Kidney epithelial cell (primary cell): ENCODE data around the gene PRR20D. TPM values are rescaled to one million over a fixed set of nuclear protein-coding genes. Genes with fewer than 3 reads are reported as not detected.

ENCODE experiments used
- total RNA-seq: library from RNA; depleted of rRNA; stranded (reverse); fragments of >200 nt; gene quantifications from 2 replicates; pipeline ENCODE4 v1.2.3, GENCODE V29; 2015

Gene PRR20D
- total RNA-seq, 1 donor from 2014 or later, result not detected

Other genes starting within 250 kb of the PRR20D start
- not detected in 2 replicates for gene PRR20A, start 19.7 kb upstream of the PRR20D start, total RNA-seq
- gene PRR20B, start 13.1 kb upstream of the PRR20D start, total RNA-seq, result not detected in 2 replicates
- gene PRR20C, start 6.6 kb upstream of the PRR20D start, total RNA-seq, result not detected in 2 replicates
- gene PRR20E, start 6.6 kb downstream of the PRR20D start, total RNA-seq, result not detected in 2 replicates